HEK293 (cell line): ENCODE measurements around the gene NUMA1.

ENCODE experiments used
- CTCF ChIA-PET: fragments of 350-600 bp; formaldehyde crosslinking; extraction: SDS; loops from one replicate; lab custom pipeline; 2021; ENCODE audit warnings: antibody characterized with exemption; lab: Yijun Ruan, JAX
- POLR2A ChIA-PET: fragments of 300-600 bp; formaldehyde crosslinking; extraction: SDS; loops from one replicate; lab custom pipeline; 2020; ENCODE audit warnings: antibody characterized with exemption, inconsistent platforms; lab: Yijun Ruan, JAX
- H3K27ac ChIP-seq: fragments of 200-500 bp; sonication (Bioruptor generic); 2 replicates; pipeline ENCODE4 v1.5.1; 2014; ENCODE audit warnings: low read depth, low read length, control low read depth, inconsistent platforms; ENCODE audit errors: extremely low read depth
- H3K36me3 ChIP-seq, 2 experiments: fragments of 200-500 bp in 1 of 2; sonication (Bioruptor generic) in 1 of 2; 1 replicate in 1 of 2; 2 replicates in 1 of 2; pipeline ENCODE4 v1.5.1; 2014 to 2017; ENCODE audit warnings: inconsistent platforms in 2 of 2, low read length in 2 of 2; ENCODE audit not compliant: control insufficient read depth in 2 of 2, insufficient read depth in 1 of 2
- H3K4me1 ChIP-seq: fragments of 200-500 bp; sonication (Bioruptor generic); 2 replicates; pipeline ENCODE4 v1.5.1; 2014; ENCODE audit warnings: mild to moderate bottlenecking, low read length, inconsistent platforms; ENCODE audit not compliant: control insufficient read depth, insufficient read depth
- H3K4me3 ChIP-seq: 2 replicates; pipeline ENCODE4 v1.5.1; 2011; ENCODE audit warnings: low read depth, mild to moderate bottlenecking, control low read depth, low read length, moderate library complexity
- H3K9me3 ChIP-seq: fragments of 200-500 bp; sonication (Bioruptor generic); 2 replicates; pipeline ENCODE4 v1.5.1; 2014; ENCODE audit warnings: low read depth, low read length, inconsistent platforms; ENCODE audit not compliant: control insufficient read depth, insufficient read depth
- GLIS1 ChIP-seq: fragments of 450-650 bp; formaldehyde crosslinking; IDR thresholded peaks from 2 replicates; pipeline ENCODE4 v1.5.1; 2016; ENCODE audit warnings: missing biosample characterization, missing genetic modification characterization
- IKZF3 ChIP-seq: fragments of 450-650 bp; IDR thresholded peaks from 2 replicates; pipeline ENCODE4 v1.5.0; 2018; ENCODE audit warnings: missing biosample characterization, mild to moderate bottlenecking, missing genetic modification characterization, moderate library complexity
- SP7 ChIP-seq: fragments of 450-650 bp; formaldehyde crosslinking; IDR thresholded peaks from 2 replicates; pipeline ENCODE4 v1.5.1; 2016; ENCODE audit warnings: missing biosample characterization, missing genetic modification characterization
- WT1 ChIP-seq: fragments of 450-650 bp; formaldehyde crosslinking; IDR thresholded peaks from 2 replicates; pipeline ENCODE4 v1.5.1; 2016; ENCODE audit warnings: missing biosample characterization, missing genetic modification characterization
- YY2 ChIP-seq: fragments of 450-650 bp; formaldehyde crosslinking; IDR thresholded peaks from 2 replicates; pipeline ENCODE4 v1.5.1; 2016; ENCODE audit warnings: missing biosample characterization, missing genetic modification characterization
- ZBTB20 ChIP-seq: fragments of 450-650 bp; formaldehyde crosslinking; IDR thresholded peaks from 2 replicates; pipeline ENCODE4 v1.5.1; 2016; ENCODE audit warnings: missing biosample characterization, missing genetic modification characterization
- ZBTB21 ChIP-seq: fragments of 450-650 bp; formaldehyde crosslinking; IDR thresholded peaks from 2 replicates; pipeline ENCODE4 v1.5.1; 2017; ENCODE audit warnings: missing biosample characterization, missing genetic modification characterization
- ZBTB26 ChIP-seq: fragments of 450-650 bp; formaldehyde crosslinking; optimal IDR thresholded peaks from 2 replicates; pipeline ENCODE3; 2016; ENCODE audit warnings: missing biosample characterization, mild to moderate bottlenecking, missing genetic modification characterization
- ZBTB48 ChIP-seq: fragments of 450-650 bp; formaldehyde crosslinking; IDR thresholded peaks from 2 replicates; pipeline ENCODE4 v1.5.1; 2016; ENCODE audit warnings: missing biosample characterization, missing genetic modification characterization
- ZNF133 ChIP-seq: fragments of 450-650 bp; formaldehyde crosslinking; IDR thresholded peaks from 2 replicates; pipeline ENCODE4 v1.5.1; 2016; ENCODE audit warnings: missing biosample characterization, missing genetic modification characterization
- ZNF140 ChIP-seq: fragments of 450-650 bp; formaldehyde crosslinking; IDR thresholded peaks from 2 replicates; pipeline ENCODE4 v1.5.1; 2016; ENCODE audit warnings: missing biosample characterization, missing genetic modification characterization
- ZNF280C ChIP-seq: fragments of 450-650 bp; formaldehyde crosslinking; IDR thresholded peaks from 2 replicates; pipeline ENCODE4 v1.5.1; 2016; ENCODE audit warnings: missing biosample characterization, missing genetic modification characterization
- ZNF311 ChIP-seq: fragments of 450-650 bp; formaldehyde crosslinking; IDR thresholded peaks from 2 replicates; pipeline ENCODE4 v1.5.1; 2017; ENCODE audit warnings: missing biosample characterization, missing genetic modification characterization, borderline replicate concordance
- ZNF354C ChIP-seq: fragments of 450-650 bp; formaldehyde crosslinking; IDR thresholded peaks from 2 replicates; pipeline ENCODE4 v1.5.1; 2016; ENCODE audit warnings: missing biosample characterization, missing genetic modification characterization, low read depth, borderline replicate concordance
- ZNF398 ChIP-seq: fragments of 450-650 bp; formaldehyde crosslinking; IDR thresholded peaks from 2 replicates; pipeline ENCODE4 v1.5.1; 2017; ENCODE audit warnings: missing biosample characterization, missing genetic modification characterization
- ZNF530 ChIP-seq: fragments of 450-650 bp; formaldehyde crosslinking; IDR thresholded peaks from 2 replicates; pipeline ENCODE4 v1.5.1; 2016; ENCODE audit warnings: low read depth, missing biosample characterization, missing genetic modification characterization
- ZNF555 ChIP-seq: fragments of 450-650 bp; formaldehyde crosslinking; conservative IDR thresholded peaks from 2 replicates; pipeline ENCODE4 v1.5.1; 2017; ENCODE audit warnings: missing biosample characterization, mild to moderate bottlenecking, missing genetic modification characterization, inconsistent platforms
- ZNF596 ChIP-seq: fragments of 450-650 bp; IDR thresholded peaks from 2 replicates; pipeline ENCODE4 v1.5.0; 2018; ENCODE audit warnings: missing biosample characterization, mild to moderate bottlenecking, missing genetic modification characterization, moderate library complexity
- ZNF747 ChIP-seq: fragments of 450-650 bp; formaldehyde crosslinking; IDR thresholded peaks from 2 replicates; pipeline ENCODE4 v1.5.1; 2016; ENCODE audit warnings: missing biosample characterization, missing genetic modification characterization
- ZXDB ChIP-seq: fragments of 450-650 bp; formaldehyde crosslinking; IDR thresholded peaks from 2 replicates; pipeline ENCODE4 v1.5.1; 2016; ENCODE audit warnings: missing biosample characterization, missing genetic modification characterization

The NUMA1 gene

GRCh38 chr11:71990701-71991100 lies 89.6 kb downstream of the NUMA1 start:
- no peak for TF ChIP-seq GLIS1 (tag by site-specific recombination)
- TF ChIP-seq ZBTB20 (tag by site-specific recombination): no peak
- POLR2A ChIA-PET: no interaction called here
- CTCF ChIA-PET: interaction anchor here (0.7 kb wide), 1 partner anchor 11 kb away, joined by 5 read pairs; no protein-coding TSS in a partner anchor

GRCh38 chr11:71988050-71988449 lies 92.3 kb downstream of the NUMA1 start:
- H3K27ac ChIP-seq: no peak overlapping the region
- no peaks in the 10 kb centered on the region for H3K4me1 ChIP-seq
- no peaks in the 10 kb centered on the region for H3K9me3 ChIP-seq
- no peak overlapping the region for H3K4me3 ChIP-seq
- peaks cover 0 to 53% of the 10 kb centered on the region in 2 experiments; a peak in 1 of 3 replicates for H3K36me3 ChIP-seq
- POLR2A ChIA-PET: no interaction called here
- no peak for TF ChIP-seq ZNF311 (tag by site-specific recombination)
- no peak for TF ChIP-seq ZNF133 (tag by site-specific recombination)
- no peak for TF ChIP-seq ZXDB
- TF ChIP-seq IKZF3: no peak
- no peak for TF ChIP-seq YY2 (tag by site-specific recombination)
- no peak for TF ChIP-seq ZNF747
- TF ChIP-seq SP7 (tag by site-specific recombination): no peak
- no peak for TF ChIP-seq ZNF530
- TF ChIP-seq WT1 (tag by site-specific recombination): no peak
- TF ChIP-seq ZBTB48 (tag by site-specific recombination): no peak
- TF ChIP-seq ZNF398 (tag by site-specific recombination): no peak
- no peak for TF ChIP-seq ZBTB26 (tag by site-specific recombination)
- no peak for TF ChIP-seq ZNF354C
- TF ChIP-seq ZNF596 (tag by site-specific recombination): no peak
- TF ChIP-seq ZBTB21 (tag by site-specific recombination): no peak
- CTCF ChIA-PET: interaction anchor here (3.3 kb wide), 1 partner anchor 10 kb away, joined by 28 read pairs; no protein-coding TSS in a partner anchor

More at GRCh38 chr11:71990701-71991100, 89.6 kb downstream of the NUMA1 start:
- H3K27ac ChIP-seq: no peak overlapping the region
- H3K9me3 ChIP-seq: no peaks in the 10 kb centered on the region
- H3K4me1 ChIP-seq: no peaks in the 10 kb centered on the region
- peaks cover 0 to 47% of the 10 kb centered on the region in 2 experiments; a peak in 1 of 3 replicates for H3K36me3 ChIP-seq
- H3K4me3 ChIP-seq: no peak overlapping the region

GRCh38 chr11:71987521-71987920 lies 92.8 kb downstream of the NUMA1 start:
- Histone ChIP-seq H3K36me3 (peaks cover 0 to 56% of the 10 kb centered on the region in 2 experiments; a peak in 1 of 3 replicates), H3K4me3 (no peak overlapping the region), H3K9me3 (no peaks in the 10 kb centered on the region), H3K4me1 (no peaks in the 10 kb centered on the region)
- CTCF ChIA-PET: interaction anchor here (3.3 kb wide), 1 partner anchor 10 kb away, joined by 28 read pairs; no protein-coding TSS in a partner anchor
- POLR2A ChIA-PET: no interaction called here
- no peak for TF ChIP-seq ZNF555 (tag by site-specific recombination)
- TF ChIP-seq ZNF280C (tag by site-specific recombination): no peak
- TF ChIP-seq ZNF140 (tag by site-specific recombination): no peak
- TF ChIP-seq, all 188 proteins: peak for 0
- H3K27ac ChIP-seq: no peak overlapping the region
